GM23338 (cell line): Measurements from ENCODE around the gene CISD1. TPM values are rescaled to one million over a fixed set of nuclear protein-coding genes. Genes with fewer than 3 reads are reported as not detected.

ENCODE experiments used
- ATAC-seq: fragments of 200-7000 bp; cut with Tn5 transposase; 3 replicates; pipeline ENCODE4 v1.9.1; 2020
- DNase-seq: peaks from one replicate; pipeline ENCODE4 v3.0.0-alpha.2; 2015; ENCODE audit warnings: low spot score
- H2AFZ ChIP-seq: fragments of 200-600 bp; sonication (generic); 2 replicates; pipeline ENCODE4 v1.8.0; 2016; ENCODE audit warnings: antibody characterized with exemption, mild to moderate bottlenecking, moderate library complexity
- H3F3A ChIP-seq: fragments of 200-600 bp; sonication (generic); replicated peaks from 2 replicates; pipeline ENCODE4 v1.8.0; 2017; ENCODE audit warnings: antibody characterized with exemption, mixed run types, low read depth
- H3K27ac ChIP-seq: fragments of 200-600 bp; sonication (generic); 2 replicates; pipeline ENCODE4 v1.6.1; 2016; ENCODE audit warnings: low read depth
- H3K27me3 ChIP-seq: fragments of 200-600 bp; sonication (generic); 2 replicates; pipeline ENCODE4 v1.8.0; 2016; ENCODE audit warnings: mild to moderate bottlenecking, mixed run types, moderate library complexity; ENCODE audit not compliant: insufficient read depth
- H3K36me3 ChIP-seq: fragments of 200-600 bp; sonication (generic); 2 replicates; pipeline ENCODE4 v1.8.0; 2016; ENCODE audit warnings: mild to moderate bottlenecking; ENCODE audit not compliant: insufficient read depth
- H3K4me1 ChIP-seq: fragments of 200-600 bp; sonication (generic); 2 replicates; pipeline ENCODE4 v1.8.0; 2016; ENCODE audit warnings: mild to moderate bottlenecking, moderate library complexity; ENCODE audit not compliant: insufficient read depth
- H3K4me2 ChIP-seq: fragments of 200-600 bp; sonication (generic); 2 replicates; pipeline ENCODE4 v1.7.1; 2017; ENCODE audit warnings: mixed run types
- H3K4me3 ChIP-seq: fragments of 200-600 bp; sonication (generic); 2 replicates; pipeline ENCODE4 v1.6.1; 2016; ENCODE audit warnings: mixed run types
- H3K79me2 ChIP-seq: fragments of 200-600 bp; sonication (generic); replicated peaks from 2 replicates; pipeline ENCODE4 v1.8.0; 2017; ENCODE audit warnings: mild to moderate bottlenecking; ENCODE audit not compliant: insufficient read depth
- H3K9me2 ChIP-seq: fragments of 200-600 bp; sonication (generic); 2 replicates; pipeline ENCODE4 v1.8.0; 2017; ENCODE audit not compliant: insufficient read depth
- H4K20me1 ChIP-seq: fragments of 200-600 bp; sonication (generic); replicated peaks from 2 replicates; pipeline ENCODE4 v1.8.0; 2017; ENCODE audit warnings: mild to moderate bottlenecking; ENCODE audit not compliant: insufficient read depth
- H3K27ac Mint-ChIP-seq: 2 replicates; pipeline ENCODE4 v1.8.0; 2020; ENCODE audit warnings: inconsistent platforms, mild to moderate bottlenecking, moderate library complexity, mixed read lengths
- H3K27me3 Mint-ChIP-seq: 3 replicates; pipeline ENCODE4 v1.8.0; 2022; ENCODE audit warnings: low read depth, mild to moderate bottlenecking, moderate library complexity, mixed read lengths, inconsistent platforms; ENCODE audit not compliant: insufficient read depth, poor library complexity
- H3K36me3 Mint-ChIP-seq: 3 replicates; pipeline ENCODE4 v1.8.0; 2021; ENCODE audit warnings: low read depth, mild to moderate bottlenecking, inconsistent platforms, moderate library complexity, mixed read lengths
- H3K4me1 Mint-ChIP-seq: 3 replicates; pipeline ENCODE4 v1.8.0; 2020; ENCODE audit warnings: mild to moderate bottlenecking, inconsistent platforms, mixed read lengths
- H3K4me3 Mint-ChIP-seq: 3 replicates; pipeline ENCODE4 v1.8.0; 2021; ENCODE audit warnings: moderate library complexity, mild to moderate bottlenecking, inconsistent platforms, mixed read lengths
- H3K9me3 Mint-ChIP-seq: 3 replicates; pipeline ENCODE4 v1.8.0; 2020; ENCODE audit warnings: moderate library complexity, mild to moderate bottlenecking, inconsistent platforms, mixed read lengths
- EZH2 ChIP-seq: fragments of 200-600 bp; sonication (generic); IDR thresholded peaks from one replicate; pipeline ENCODE4 v1.8.0; 2017; ENCODE audit warnings: antibody characterized with exemption, mild to moderate bottlenecking, low read depth; ENCODE audit not compliant: unreplicated experiment
- EZH2phosphoT487 ChIP-seq: fragments of 200-600 bp; sonication (generic); IDR thresholded peaks from one replicate; pipeline ENCODE4 v1.8.1; 2018; ENCODE audit warnings: antibody characterized with exemption; ENCODE audit not compliant: unreplicated experiment
- JUNB ChIP-seq: IDR thresholded peaks from one replicate; pipeline ENCODE4 v1.6.1; 2016; ENCODE audit warnings: antibody characterized with exemption; ENCODE audit not compliant: unreplicated experiment
- NANOG ChIP-seq: IDR thresholded peaks from 2 replicates; pipeline ENCODE4 v1.6.1; 2016; ENCODE audit warnings: antibody characterized with exemption, borderline replicate concordance
- POLR2AphosphoS5 ChIP-seq: IDR thresholded peaks from 2 replicates; pipeline ENCODE4 v1.6.1; 2016; ENCODE audit warnings: antibody characterized with exemption, low read depth
- ZNF114 ChIP-seq: fragments of 250-450 bp; sonication (Bioruptor Pico); IDR thresholded peaks from 2 replicates; pipeline ENCODE4 v1.5.0; 2020; ENCODE audit warnings: mild to moderate bottlenecking, moderate library complexity
- ZNF331 ChIP-seq: fragments of 250-450 bp; sonication (Bioruptor Pico); IDR thresholded peaks from 2 replicates; pipeline ENCODE4 v1.5.0; 2020; ENCODE audit warnings: low read depth, mild to moderate bottlenecking, moderate library complexity
- polyA plus RNA-seq: library from polyadenylated mRNA; unstranded; fragments of >200 nt; fragmentation: Nextera tagmentation; extraction: Ambion mirVana; gene quantifications from 2 replicates; pipeline ENCODE4 v1.2.1, GENCODE V29; 2016
- total RNA-seq: library from RNA; depleted of rRNA; stranded (reverse); fragments of >200 nt; shearing (Covaris generic); gene quantifications from 2 replicates; pipeline ENCODE4 v1.2.3, GENCODE V29; 2014
- TF ChIP-seq, protein P1 (sequence below): IDR thresholded peaks from one replicate; pipeline ENCODE4 v1.6.1; 2018; ENCODE audit warnings: antibody characterized with exemption; ENCODE audit not compliant: unreplicated experiment
- TF ChIP-seq, protein P2 (sequence below), 2 experiments: fragments of 200-600 bp in 1 of 2; sonication (generic) in 1 of 2; conservative IDR thresholded peaks; 2 replicates each; pipeline versions ENCODE4 v1.5.1 to v1.6.1; 2016 to 2017; ENCODE audit warnings: antibody characterized with exemption in 2 of 2, low read depth in 2 of 2, mild to moderate bottlenecking in 2 of 2, moderate library complexity in 1 of 2
- TF ChIP-seq, protein P3 (sequence below): IDR thresholded peaks from 2 replicates; pipeline ENCODE4 v1.6.1; 2016; ENCODE audit warnings: antibody characterized with exemption

CISD1 gene
- total and polyA plus RNA-seq, 2 experiments from 2014 or later = 19.9 to 99.9 TPM

DNA sequence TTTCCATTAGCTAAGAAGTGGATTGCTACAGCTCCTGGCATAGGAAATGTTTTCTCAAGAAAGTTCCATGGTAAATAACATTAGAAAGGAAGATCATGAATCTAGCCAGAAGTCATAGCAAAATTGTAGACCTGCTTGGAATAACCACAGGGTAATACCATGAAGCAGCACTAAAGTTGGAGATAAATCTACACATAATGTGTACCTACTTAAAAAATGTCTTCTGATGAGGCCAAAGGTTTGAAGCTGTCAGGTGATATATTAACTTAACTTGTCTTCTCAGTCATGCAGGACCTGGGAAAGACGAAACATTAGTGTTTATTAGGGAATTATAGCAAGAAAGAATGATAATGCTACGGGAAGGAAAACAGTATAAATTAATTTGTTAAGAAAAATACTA, 6.3 kb downstream of the CISD1 start (continued):
- TF ChIP-seq, protein P1, sequence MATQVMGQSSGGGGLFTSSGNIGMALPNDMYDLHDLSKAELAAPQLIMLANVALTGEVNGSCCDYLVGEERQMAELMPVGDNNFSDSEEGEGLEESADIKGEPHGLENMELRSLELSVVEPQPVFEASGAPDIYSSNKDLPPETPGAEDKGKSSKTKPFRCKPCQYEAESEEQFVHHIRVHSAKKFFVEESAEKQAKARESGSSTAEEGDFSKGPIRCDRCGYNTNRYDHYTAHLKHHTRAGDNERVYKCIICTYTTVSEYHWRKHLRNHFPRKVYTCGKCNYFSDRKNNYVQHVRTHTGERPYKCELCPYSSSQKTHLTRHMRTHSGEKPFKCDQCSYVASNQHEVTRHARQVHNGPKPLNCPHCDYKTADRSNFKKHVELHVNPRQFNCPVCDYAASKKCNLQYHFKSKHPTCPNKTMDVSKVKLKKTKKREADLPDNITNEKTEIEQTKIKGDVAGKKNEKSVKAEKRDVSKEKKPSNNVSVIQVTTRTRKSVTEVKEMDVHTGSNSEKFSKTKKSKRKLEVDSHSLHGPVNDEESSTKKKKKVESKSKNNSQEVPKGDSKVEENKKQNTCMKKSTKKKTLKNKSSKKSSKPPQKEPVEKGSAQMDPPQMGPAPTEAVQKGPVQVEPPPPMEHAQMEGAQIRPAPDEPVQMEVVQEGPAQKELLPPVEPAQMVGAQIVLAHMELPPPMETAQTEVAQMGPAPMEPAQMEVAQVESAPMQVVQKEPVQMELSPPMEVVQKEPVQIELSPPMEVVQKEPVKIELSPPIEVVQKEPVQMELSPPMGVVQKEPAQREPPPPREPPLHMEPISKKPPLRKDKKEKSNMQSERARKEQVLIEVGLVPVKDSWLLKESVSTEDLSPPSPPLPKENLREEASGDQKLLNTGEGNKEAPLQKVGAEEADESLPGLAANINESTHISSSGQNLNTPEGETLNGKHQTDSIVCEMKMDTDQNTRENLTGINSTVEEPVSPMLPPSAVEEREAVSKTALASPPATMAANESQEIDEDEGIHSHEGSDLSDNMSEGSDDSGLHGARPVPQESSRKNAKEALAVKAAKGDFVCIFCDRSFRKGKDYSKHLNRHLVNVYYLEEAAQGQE = no peak
- no peak for TF ChIP-seq EZH2phosphoT487
- no peak for TF ChIP-seq ZNF331
- no peak for TF ChIP-seq POLR2AphosphoS5
- TF ChIP-seq ZNF114 (CRISPR knock-in tag) = no peak
- TF ChIP-seq, protein P2, sequence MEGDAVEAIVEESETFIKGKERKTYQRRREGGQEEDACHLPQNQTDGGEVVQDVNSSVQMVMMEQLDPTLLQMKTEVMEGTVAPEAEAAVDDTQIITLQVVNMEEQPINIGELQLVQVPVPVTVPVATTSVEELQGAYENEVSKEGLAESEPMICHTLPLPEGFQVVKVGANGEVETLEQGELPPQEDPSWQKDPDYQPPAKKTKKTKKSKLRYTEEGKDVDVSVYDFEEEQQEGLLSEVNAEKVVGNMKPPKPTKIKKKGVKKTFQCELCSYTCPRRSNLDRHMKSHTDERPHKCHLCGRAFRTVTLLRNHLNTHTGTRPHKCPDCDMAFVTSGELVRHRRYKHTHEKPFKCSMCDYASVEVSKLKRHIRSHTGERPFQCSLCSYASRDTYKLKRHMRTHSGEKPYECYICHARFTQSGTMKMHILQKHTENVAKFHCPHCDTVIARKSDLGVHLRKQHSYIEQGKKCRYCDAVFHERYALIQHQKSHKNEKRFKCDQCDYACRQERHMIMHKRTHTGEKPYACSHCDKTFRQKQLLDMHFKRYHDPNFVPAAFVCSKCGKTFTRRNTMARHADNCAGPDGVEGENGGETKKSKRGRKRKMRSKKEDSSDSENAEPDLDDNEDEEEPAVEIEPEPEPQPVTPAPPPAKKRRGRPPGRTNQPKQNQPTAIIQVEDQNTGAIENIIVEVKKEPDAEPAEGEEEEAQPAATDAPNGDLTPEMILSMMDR (conservative IDR thresholded peaks at IDR 0.05; ENCODE audit: low read depth in 2 of 2) = no peak
- TF ChIP-seq NANOG = no peak
- no peak for TF ChIP-seq JUNB
- TF ChIP-seq, protein P3, sequence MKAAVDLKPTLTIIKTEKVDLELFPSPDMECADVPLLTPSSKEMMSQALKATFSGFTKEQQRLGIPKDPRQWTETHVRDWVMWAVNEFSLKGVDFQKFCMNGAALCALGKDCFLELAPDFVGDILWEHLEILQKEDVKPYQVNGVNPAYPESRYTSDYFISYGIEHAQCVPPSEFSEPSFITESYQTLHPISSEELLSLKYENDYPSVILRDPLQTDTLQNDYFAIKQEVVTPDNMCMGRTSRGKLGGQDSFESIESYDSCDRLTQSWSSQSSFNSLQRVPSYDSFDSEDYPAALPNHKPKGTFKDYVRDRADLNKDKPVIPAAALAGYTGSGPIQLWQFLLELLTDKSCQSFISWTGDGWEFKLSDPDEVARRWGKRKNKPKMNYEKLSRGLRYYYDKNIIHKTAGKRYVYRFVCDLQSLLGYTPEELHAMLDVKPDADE = no peak

DNA sequence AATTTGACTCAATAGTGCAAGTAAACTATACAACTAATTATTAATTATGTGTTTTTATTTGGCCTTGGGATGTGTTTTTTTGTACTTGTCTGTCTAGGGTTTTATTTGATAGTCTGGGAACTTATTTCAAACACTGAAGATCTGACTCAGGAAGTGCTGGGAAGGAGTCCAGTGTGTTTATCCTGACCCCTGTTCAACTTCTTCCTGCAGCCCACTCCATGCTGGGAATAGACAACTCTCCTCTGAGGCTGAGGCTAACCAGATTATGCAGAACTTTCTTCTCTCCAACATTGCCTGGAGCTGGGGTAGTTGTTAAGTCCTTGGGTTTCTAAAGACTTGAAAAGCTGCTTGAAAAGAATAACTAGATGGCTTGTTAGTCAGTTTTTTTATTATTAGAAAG, 6.9 kb downstream of the CISD1 start:
- Histone ChIP-seq H3K4me1 (peaks cover 9% of the 10 kb centered on the region; the same call in 1 of the 2 replicates), H3K9me2 (no peaks in the 10 kb centered on the region), H3F3A (no peaks in the 10 kb centered on the region), H3K4me3 (no peak overlapping the region), H2AFZ (no peak overlapping the region), H3K79me2 (peaks cover 60% of the 10 kb centered on the region), H3K27ac (no peak overlapping the region), H3K4me2 (no peak overlapping the region), H3K36me3 (peaks cover 7% of the 10 kb centered on the region; the same call in 1 of the 2 replicates), H3K27me3 (no peaks in the 10 kb centered on the region), H4K20me1 (no peaks in the 10 kb centered on the region; the same call in 1 of the 2 replicates)
- H3K4me3 Mint-ChIP-seq = no peak overlapping the region
- TF ChIP-seq EZH2 = no peak
- no peak for TF ChIP-seq ZNF331
- no peak for TF ChIP-seq POLR2AphosphoS5
- TF ChIP-seq, protein P1 = no peak
- TF ChIP-seq EZH2phosphoT487 = no peak
- no peak for TF ChIP-seq NANOG
- no peak for TF ChIP-seq JUNB
- ATAC-seq (no peak), DNase-seq (no peak)
- peaks cover 21% of the 10 kb centered on the region; the same call in 2 of the 3 replicates for H3K36me3 Mint-ChIP-seq
- peaks cover 21% of the 10 kb centered on the region; the same call in 2 of the 3 replicates for H3K4me1 Mint-ChIP-seq
- no peaks in the 10 kb centered on the region for H3K9me3 Mint-ChIP-seq
- H3K27me3 Mint-ChIP-seq = peaks cover 3% of the 10 kb centered on the region
- no peak overlapping the region for H3K27ac Mint-ChIP-seq
